GM18526 (cell line): ENCODE results near the gene C1orf21.

Source experiments
- POLR2A ChIP-seq: IDR thresholded peaks from 3 replicates; pipeline ENCODE4 v1.6.1; 2011; ENCODE audit not compliant: insufficient read length; ENCODE audit errors: extremely low read depth

Gene C1orf21

GRCh38 chr1:184615301-184615700 lies 228.5 kb downstream of the C1orf21 start:
- TF ChIP-seq POLR2A, result no peak

GRCh38 chr1:184616504-184616903 lies 229.7 kb downstream of the C1orf21 start:
- no peak for TF ChIP-seq POLR2A

GRCh38 chr1:184617433-184618029 lies 230.7 kb downstream of the C1orf21 start:
- no peak for TF ChIP-seq POLR2A

- TF ChIP-seq POLR2A, result no peak
These were observed 232.0 kb downstream of the C1orf21 start for GRCh38 chr1:184618851-184619250.

GRCh38 chr1:184620469-184620868 lies 233.6 kb downstream of the C1orf21 start:
- no peak for TF ChIP-seq POLR2A

GRCh38 chr1:184621260-184621659 lies 234.4 kb downstream of the C1orf21 start:
- TF ChIP-seq POLR2A, result no peak

GRCh38 chr1:184622136-184622823 lies 235.5 kb downstream of the C1orf21 start:
- TF ChIP-seq POLR2A, result no peak

GRCh38 chr1:184623404-184623803 lies 236.6 kb downstream of the C1orf21 start:
- no peak for TF ChIP-seq POLR2A

GRCh38 chr1:184624051-184624450 lies 237.2 kb downstream of the C1orf21 start:
- no peak for TF ChIP-seq POLR2A

- TF ChIP-seq POLR2A, result no peak
These were observed 237.8 kb downstream of the C1orf21 start for GRCh38 chr1:184624626-184625025.

GRCh38 chr1:184625271-184625670 lies 238.4 kb downstream of the C1orf21 start:
- TF ChIP-seq POLR2A, result no peak

- TF ChIP-seq POLR2A, result no peak
These were observed 239.5 kb downstream of the C1orf21 start for GRCh38 chr1:184626076-184627006.

GRCh38 chr1:184627007-184627341 lies 240.1 kb downstream of the C1orf21 start:
- TF ChIP-seq POLR2A, result no peak

- no peak for TF ChIP-seq POLR2A
These were observed 242.4 kb downstream of the C1orf21 start for GRCh38 chr1:184629266-184629665.

- no peak for TF ChIP-seq POLR2A
These were observed 243.8 kb downstream of the C1orf21 start for GRCh38 chr1:184630679-184631060.
